ENCODE results near the gene RSRC1.

DNA sequence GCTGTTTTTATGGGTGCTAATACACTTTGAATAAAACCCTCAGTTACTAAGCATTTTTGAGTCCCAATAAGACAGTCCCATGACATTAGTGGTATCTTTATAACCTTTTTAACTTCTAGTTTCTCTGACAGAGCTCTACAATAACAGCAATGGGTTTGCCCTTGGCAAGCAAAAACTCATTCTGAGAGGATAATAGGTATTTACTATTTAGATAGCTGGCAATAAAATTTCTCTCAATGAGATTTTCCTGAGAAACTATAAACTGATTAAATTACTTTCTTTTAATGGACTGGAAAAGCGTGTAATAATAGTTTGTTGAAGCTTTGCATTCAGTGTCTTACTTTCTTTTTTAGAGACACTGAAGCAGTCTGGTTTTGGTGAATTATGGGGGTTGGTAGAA lies 293.1 kb downstream of the RSRC1 start:
- TF ChIP-seq POLR2AphosphoS5 (IDR thresholded peaks at IDR 0.05) (no peak), POLR2A (IDR thresholded peaks at IDR 0.05) (no peak), EP300 (IDR thresholded peaks at IDR 0.05) (no peak)
- TF ChIP-seq, protein P1, sequence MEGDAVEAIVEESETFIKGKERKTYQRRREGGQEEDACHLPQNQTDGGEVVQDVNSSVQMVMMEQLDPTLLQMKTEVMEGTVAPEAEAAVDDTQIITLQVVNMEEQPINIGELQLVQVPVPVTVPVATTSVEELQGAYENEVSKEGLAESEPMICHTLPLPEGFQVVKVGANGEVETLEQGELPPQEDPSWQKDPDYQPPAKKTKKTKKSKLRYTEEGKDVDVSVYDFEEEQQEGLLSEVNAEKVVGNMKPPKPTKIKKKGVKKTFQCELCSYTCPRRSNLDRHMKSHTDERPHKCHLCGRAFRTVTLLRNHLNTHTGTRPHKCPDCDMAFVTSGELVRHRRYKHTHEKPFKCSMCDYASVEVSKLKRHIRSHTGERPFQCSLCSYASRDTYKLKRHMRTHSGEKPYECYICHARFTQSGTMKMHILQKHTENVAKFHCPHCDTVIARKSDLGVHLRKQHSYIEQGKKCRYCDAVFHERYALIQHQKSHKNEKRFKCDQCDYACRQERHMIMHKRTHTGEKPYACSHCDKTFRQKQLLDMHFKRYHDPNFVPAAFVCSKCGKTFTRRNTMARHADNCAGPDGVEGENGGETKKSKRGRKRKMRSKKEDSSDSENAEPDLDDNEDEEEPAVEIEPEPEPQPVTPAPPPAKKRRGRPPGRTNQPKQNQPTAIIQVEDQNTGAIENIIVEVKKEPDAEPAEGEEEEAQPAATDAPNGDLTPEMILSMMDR (IDR thresholded peaks at IDR 0.05), result no peak

All from sigmoid colon (tissue), 4 donors.